H1 (cell line): Measurements from ENCODE around the gene PGGHG. TPM values are rescaled to one million over a fixed set of nuclear protein-coding genes. Genes with fewer than 3 reads are reported as not detected.

ENCODE experiments used
- ASH2L ChIP-seq: fragments of 200-600, 300-600 bp; sonication (generic); IDR thresholded peaks from one replicate; pipeline ENCODE4 v1.7.1; 2017; ENCODE audit warnings: low read length
- BCL11A ChIP-seq, 2 experiments: IDR thresholded peaks; one replicate each; pipeline ENCODE4 v1.6.1; 2011; ENCODE audit warnings: low read depth in 2 of 2, low read length in 2 of 2, mild to moderate bottlenecking in 2 of 2
- HDAC2 ChIP-seq, 2 experiments: fragments of 300-600 bp in 1 of 2; sonication (generic) in 1 of 2; IDR thresholded peaks; 2 replicates each; pipeline ENCODE4 v1.6.1; 2011 to 2012; ENCODE audit warnings: low read depth in 2 of 2, low read length in 2 of 2, mild to moderate bottlenecking in 2 of 2, moderate library complexity in 2 of 2, borderline replicate concordance in 1 of 2, inconsistent platforms in 1 of 2
- HDAC6 ChIP-seq: IDR thresholded peaks from one replicate; pipeline ENCODE4 v1.7.1; 2012; ENCODE audit warnings: low read depth, mild to moderate bottlenecking, inconsistent platforms, low read length, moderate library complexity
- NANOG ChIP-seq: IDR thresholded peaks from 2 replicates; pipeline ENCODE4 v1.6.1; 2011; ENCODE audit warnings: low read length, low read depth, mild to moderate bottlenecking, inconsistent platforms; ENCODE audit not compliant: insufficient read depth, poor library complexity, severe bottlenecking
- POLR2A ChIP-seq, 2 experiments: IDR thresholded peaks; 1 replicate in 1 of 2; 2 replicates in 1 of 2; pipeline ENCODE4 v1.6.1; 2011; ENCODE audit warnings: low read depth in 2 of 2, low read length in 2 of 2, mild to moderate bottlenecking in 2 of 2; ENCODE audit errors: control extremely low read depth in 1 of 2
- RNF2 ChIP-seq: fragments of 200-900, 300-1000 bp; sonication (generic); IDR thresholded peaks from 2 replicates; pipeline ENCODE4 v1.7.1; 2016; ENCODE audit warnings: borderline replicate concordance, low read depth, mild to moderate bottlenecking, antibody characterized with exemption, low read length; ENCODE audit not compliant: poor library complexity, severe bottlenecking; ENCODE audit errors: missing control alignments
- SP4 ChIP-seq: IDR thresholded peaks from 2 replicates; pipeline ENCODE4 v1.6.1; 2012; ENCODE audit warnings: low read length, inconsistent platforms
- SUZ12 ChIP-seq: fragments of 200-600 bp; sonication (generic); IDR thresholded peaks from 2 replicates; pipeline ENCODE4 v1.6.1; 2012; ENCODE audit warnings: mild to moderate bottlenecking, inconsistent platforms, low read length, moderate library complexity, mixed read lengths
- polyA plus RNA-seq, 7 experiments: library from polyadenylated mRNA; depleted of rRNA in 3 of 7; stranded (reverse) in 5 of 7; unstranded in 2 of 7; fragments of >200 nt in 5 of 7; fragments of 200-250 nt in 2 of 7; gene quantifications; 1 replicate in 5 of 7; 2 replicates in 1 of 7; 4 replicates in 1 of 7; pipeline versions ENCODE4 v1.2.1 to v1.2.3, GENCODE V29; 2011 to 2013; ENCODE audit warnings: missing spikeins in 2 of 7, mixed read lengths in 2 of 7
- total RNA-seq: library from RNA; stranded (reverse); fragmentation: NEBNext Ultra II Directional; extraction: Animal tissue kit (Norgen Biotek cat#: 25700); gene quantifications from 2 replicates; pipeline ENCODE4 v1.2.1, GENCODE V29; 2021
- TF ChIP-seq, protein P1 (sequence below): IDR thresholded peaks from 2 replicates; pipeline ENCODE4 v1.6.1; 2012; ENCODE audit warnings: inconsistent platforms

Gene PGGHG
- total and polyA plus RNA-seq, 2 of the 8 experiments (the other 6 are each of a cell fraction or from before 2014, with no cell fraction given), result 34.8 to 60.7 TPM

DNA sequence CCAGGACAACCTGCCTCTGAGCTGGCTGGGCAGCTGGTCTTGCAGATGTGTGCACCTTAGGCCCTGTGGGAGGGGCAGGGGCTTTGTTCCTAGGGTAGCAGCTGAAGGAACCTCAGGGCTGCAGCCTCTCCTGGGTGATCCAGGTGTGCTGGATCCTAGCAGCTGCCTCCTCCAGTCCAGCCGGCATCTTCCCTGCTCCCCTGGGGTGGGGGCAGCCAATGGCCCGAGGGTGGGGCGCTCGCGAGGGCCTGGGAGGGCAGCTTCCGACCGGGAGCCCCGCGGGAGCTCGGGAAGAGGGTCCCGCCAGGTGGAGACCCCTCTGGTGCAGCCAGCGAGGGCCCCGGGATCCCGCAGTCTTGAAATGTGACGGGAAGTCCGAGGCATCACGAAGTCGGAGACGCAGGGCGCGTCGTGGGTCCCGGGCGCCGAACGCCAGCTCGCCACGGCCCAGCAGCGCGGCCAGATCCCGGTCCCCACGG lies 26.6 kb downstream of the PGGHG start (continued):
- TF ChIP-seq, protein P1, sequence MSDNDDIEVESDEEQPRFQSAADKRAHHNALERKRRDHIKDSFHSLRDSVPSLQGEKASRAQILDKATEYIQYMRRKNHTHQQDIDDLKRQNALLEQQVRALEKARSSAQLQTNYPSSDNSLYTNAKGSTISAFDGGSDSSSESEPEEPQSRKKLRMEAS, result no peak
- TF ChIP-seq SUZ12 (no peak), HDAC2 (IDR thresholded peaks at IDR 0.05; ENCODE audit: borderline replicate concordance in 1 of 2, low read depth in 2 of 2, low read length in 2 of 2) (no peak), ASH2L (no peak), HDAC6 (no peak), POLR2A (IDR thresholded peaks at IDR 0.05; ENCODE audit: control extremely low read depth in 1 of 2, low read depth in 2 of 2, low read length in 2 of 2) (no peak), NANOG (no peak), SP4 (no peak), BCL11A (IDR thresholded peaks at IDR 0.05; ENCODE audit: low read depth in 2 of 2, low read length in 2 of 2) (no peak), RNF2 (no peak)
